Duodenal mucosa (tissue), 2 donors: ENCODE results near the gene USP35.

Experiments used
- H3K27ac ChIP-seq: one replicate; pipeline ENCODE4 v1.7.0; 2013; ENCODE audit warnings: low read depth, low read length
- H3K27me3 ChIP-seq, 2 donors: one replicate each; pipeline ENCODE4 v1.7.0; 2013; ENCODE audit warnings: low read length in 2 of 2, control low read depth in 1 of 2; ENCODE audit not compliant: insufficient read depth in 2 of 2, control insufficient read depth in 1 of 2
- H3K36me3 ChIP-seq, 2 donors: one replicate each; pipeline ENCODE4 v1.7.0; 2013; ENCODE audit warnings: low read length in 2 of 2, control low read depth in 1 of 2; ENCODE audit not compliant: insufficient read depth in 2 of 2, control insufficient read depth in 1 of 2
- H3K4me1 ChIP-seq, 2 donors: one replicate each; pipeline ENCODE4 v1.7.0; 2013; ENCODE audit warnings: low read length in 2 of 2, control low read depth in 1 of 2; ENCODE audit not compliant: insufficient read depth in 2 of 2, control insufficient read depth in 1 of 2
- H3K4me3 ChIP-seq, 2 donors: one replicate each; pipeline ENCODE4 v1.7.0; 2013; ENCODE audit warnings: low read length in 2 of 2, low read depth in 1 of 2
- H3K9ac ChIP-seq, 2 donors: one replicate each; pipeline ENCODE4 v1.7.0; 2013; ENCODE audit warnings: low read length in 2 of 2, low read depth in 1 of 2
- H3K9me3 ChIP-seq, 2 donors: one replicate each; pipeline ENCODE4 v1.7.0; 2013; ENCODE audit warnings: low read length in 2 of 2, control low read depth in 1 of 2; ENCODE audit not compliant: control insufficient read depth in 1 of 2

USP35 gene

GRCh38 chr11:78262238-78262637 lies 73.5 kb downstream of the USP35 start:
- no peak overlapping the region for H3K9ac ChIP-seq
- peaks cover 3 to 10% of the 10 kb centered on the region in 2 donors for H3K4me1 ChIP-seq
- no peak overlapping the region for H3K27ac ChIP-seq
- H3K9me3 ChIP-seq: no peaks in the 10 kb centered on the region
- no peaks in the 10 kb centered on the region for H3K36me3 ChIP-seq
- H3K27me3 ChIP-seq: no peaks in the 10 kb centered on the region
- H3K4me3 ChIP-seq: no peak overlapping the region

DNA sequence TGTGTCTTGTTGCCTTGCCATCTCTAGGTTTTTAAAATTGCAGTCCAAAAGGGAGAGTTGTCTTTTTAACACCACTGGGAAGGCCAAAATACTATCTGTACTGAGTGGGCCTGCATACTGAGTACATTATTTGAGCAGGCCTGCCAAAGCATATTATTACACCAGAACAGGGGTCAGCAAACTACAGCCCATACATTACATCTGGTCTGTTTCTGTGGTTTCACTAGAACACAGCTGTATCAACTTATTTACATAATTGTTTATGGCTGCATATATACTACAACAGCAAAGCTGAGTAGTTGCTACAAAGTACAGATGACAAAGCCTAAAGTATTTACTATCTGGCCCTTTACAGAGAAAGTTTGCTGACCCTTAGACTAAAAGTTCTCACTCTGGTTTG lies 74.0 kb downstream of the USP35 start:
- H3K4me1 ChIP-seq: peaks cover 0 to 5% of the 10 kb centered on the region in 2 donors
- H3K9ac ChIP-seq: no peak overlapping the region
- no peak overlapping the region for H3K4me3 ChIP-seq
- no peaks in the 10 kb centered on the region for H3K9me3 ChIP-seq
- H3K27me3 ChIP-seq: no peaks in the 10 kb centered on the region
- no peaks in the 10 kb centered on the region for H3K36me3 ChIP-seq
- no peak overlapping the region for H3K27ac ChIP-seq
